ENCODE data around the gene KCNH3. TPM values are rescaled to one million over a fixed set of nuclear protein-coding genes. Genes with fewer than 3 reads are reported as not detected.

The KCNH3 gene
- total and polyA plus RNA-seq, 2 of the 8 experiments (the other 6 are each of a cell fraction or from before 2014, with no cell fraction given), result 0.24 to 0.50 TPM

- no peak overlapping the region for H4K8ac ChIP-seq (ENCODE audit: extremely low read depth, insufficient read depth, low read length)
- no peak for DNase-seq (ENCODE audit: low read depth in 1 of 2, low spot score in 2 of 2)
- TF ChIP-seq NANOG (IDR thresholded peaks at IDR 0.05; ENCODE audit: insufficient read depth, low read depth, low read length, poor library complexity, severe bottlenecking) (no peak), POLR2AphosphoS5 (IDR thresholded peaks at IDR 0.05; ENCODE audit: low read depth, low read length) (no peak), CTCF (IDR thresholded peaks at IDR 0.05; ENCODE audit: control extremely low read depth in 1 of 3, insufficient read depth in 1 of 3, low read depth in 1 of 3, low read length in 3 of 3) (no peak), TAF7 (optimal IDR thresholded peaks at IDR 0.05; ENCODE audit: borderline replicate concordance, low read depth, low read length) (no peak), USF2 (IDR thresholded peaks at IDR 0.05; ENCODE audit: low read length) (no peak), CBX5 (IDR thresholded peaks at IDR 0.05; ENCODE audit: low read depth, low read length) (no peak)
Measured at GRCh38 chr12:49585477-49586459, 46.9 kb downstream of the KCNH3 start.

More at GRCh38 chr12:49585477-49586459, 46.9 kb downstream of the KCNH3 start:
- Histone ChIP-seq H2BK20ac (ENCODE audit: low read length) (no peak overlapping the region), H3K79me1 (ENCODE audit: low read depth, low read length) (no peaks in the 10 kb centered on the region; the same call in 1 of the 2 replicates), H3K9me3 (ENCODE audit: insufficient read depth in 2 of 2, low read depth in 1 of 2, low read length in 1 of 2) (no peaks in the 10 kb centered on the region), H2AFZ (ENCODE audit: low read length) (no peak overlapping the region), H3K56ac (replicated peaks; ENCODE audit: insufficient read length, low read depth, low read length) (no peak overlapping the region), H3K27me3 (replicated peaks in 1 of 4; ENCODE audit: control insufficient read depth in 3 of 4, extremely low read depth in 1 of 4, insufficient read depth in 3 of 4, low read length in 3 of 4) (no peaks in the 10 kb centered on the region), H3K4ac (replicated peaks; ENCODE audit: insufficient read length, low read depth, low read length) (no peak overlapping the region), H3K9ac (replicated peaks in 1 of 4; ENCODE audit: extremely low read depth in 1 of 4, low read depth in 3 of 4, low read length in 3 of 4) (peak overlapping the region in 1 of 4 experiments; percentile 15; a peak in 1 of 7 replicates), H2BK12ac (ENCODE audit: low read depth, low read length) (no peak overlapping the region), H3K79me2 (ENCODE audit: control insufficient read depth in 1 of 2, insufficient read depth in 2 of 2, low read length in 2 of 2) (no peaks in the 10 kb centered on the region; a peak in 1 of 4 replicates), H3K23ac (ENCODE audit: insufficient read length) (no peak overlapping the region), H3K14ac (ENCODE audit: insufficient read length) (no peak overlapping the region), H2BK120ac (replicated peaks; ENCODE audit: low read depth, low read length) (no peak overlapping the region), H3K36me3 (ENCODE audit: control insufficient read depth in 2 of 4, insufficient read depth in 4 of 4, low read length in 3 of 4) (no peaks in the 10 kb centered on the region; a peak in 1 of 8 replicates), H2BK15ac (ENCODE audit: low read length) (no peak overlapping the region), H3K23me2 (ENCODE audit: low read depth, low read length) (no peaks in the 10 kb centered on the region; the same call in 1 of the 2 replicates), H4K91ac (replicated peaks; ENCODE audit: insufficient read length, low read length) (no peak overlapping the region), H2AK5ac (ENCODE audit: low read depth, low read length) (no peak overlapping the region), H3K4me2 (ENCODE audit: insufficient read depth in 1 of 2, low read depth in 2 of 2, low read length in 2 of 2) (no peak overlapping the region), H3K4me3 (ENCODE audit: extremely low read depth in 1 of 4, insufficient read depth in 2 of 4, low read depth in 3 of 4, low read length in 4 of 4) (no peak overlapping the region), H3K4me1 (replicated peaks in 1 of 4; ENCODE audit: control insufficient read depth in 3 of 4, insufficient read depth in 4 of 4, low read length in 3 of 4) (peaks cover 0 to 3% (median 2%) of the 10 kb centered on the region in 4 experiments; a peak in 3 of 7 replicates), H3K27ac (ENCODE audit: low read depth, low read length) (no peak overlapping the region), H4K5ac (ENCODE audit: insufficient read length, low read depth, low read length) (no peak overlapping the region), H4K20me1 (replicated peaks in 1 of 2; ENCODE audit: control insufficient read depth in 1 of 2, insufficient read depth in 2 of 2, low read length in 2 of 2) (peaks cover 0 to 5% of the 10 kb centered on the region in 2 experiments), H2BK5ac (ENCODE audit: low read depth, low read length) (peak overlapping the region; percentile 16; the same call in 1 of the 2 replicates), H3K18ac (ENCODE audit: extremely low read depth, low read length) (no peak overlapping the region)
- ChIA-PET POLR2A (ENCODE audit: partially characterized antibody) (interaction anchor here (0.8 to 2.7 kb wide), 5 partner anchors 17 to 37 kb away, joined by 3 to 6 read pairs (median 4); no protein-coding TSS in a partner anchor), CTCF (ENCODE audit: partially characterized antibody) (interaction anchor here (0.6 to 10.8 kb wide), 8 partner anchors 8 to 254 kb away, joined by 3 to 171 read pairs (median 3); no protein-coding TSS in a partner anchor)
- FAIRE-seq, result no peak
- 93% methylated on average over 16 of the region's 16 CpGs; no CpG with 5 or more reads in 1 of the 2 experiments for WGBS, 2 experiments (ENCODE audit: extremely low coverage in 1 of 2, insufficient coverage in 1 of 2, insufficient read length in 1 of 2, insufficient replicate concordance in 2 of 2, low coverage in 1 of 2, low lambda C conversion rate in 2 of 2, missing lambda C conversion rate in 1 of 2)

All from H1 (cell line).